Fibroblast of lung (primary cell): ENCODE results near the gene SART3. TPM values are rescaled to one million over a fixed set of nuclear protein-coding genes. Genes with fewer than 3 reads are reported as not detected.
A peak's percentile ranks its signal among the peaks of the same experiment; 100 is the strongest.
"Not testable (repeated sequence)": the region's sequence is repeated elsewhere in the genome, so short reads cannot be mapped to it uniquely, and the experiment has no call there.

Source experiments
- DNase-seq, 2 donors: peaks; one replicate each; pipeline versions ENCODE4 v3.0.0 to v3.0.0-alpha.2; 2010; ENCODE audit warnings: low read depth in 2 of 2
- H2AFZ ChIP-seq: 2 replicates; pipeline ENCODE4 v1.5.1; 2012; ENCODE audit warnings: low read length, control low read depth, inconsistent platforms
- H3K27ac ChIP-seq: 2 replicates; pipeline ENCODE4 v1.5.1; 2011; ENCODE audit warnings: low read length, control low read depth; ENCODE audit not compliant: insufficient read depth
- H3K27me3 ChIP-seq: 2 replicates; pipeline ENCODE4 v1.5.1; 2011; ENCODE audit warnings: mild to moderate bottlenecking, low read length; ENCODE audit not compliant: control insufficient read depth, insufficient read depth
- H3K36me3 ChIP-seq: 2 replicates; pipeline ENCODE4 v1.5.1; 2011; ENCODE audit warnings: low read length; ENCODE audit not compliant: control insufficient read depth, insufficient read depth
- H3K4me1 ChIP-seq: 2 replicates; pipeline ENCODE4 v1.5.1; 2011; ENCODE audit warnings: low read length; ENCODE audit not compliant: control insufficient read depth, insufficient read depth; ENCODE audit errors: extremely low read depth
- H3K4me2 ChIP-seq: 2 replicates; pipeline ENCODE4 v1.5.1; 2011; ENCODE audit warnings: low read length, control low read depth; ENCODE audit not compliant: insufficient read depth; ENCODE audit errors: extremely low read depth
- H3K4me3 ChIP-seq, 4 experiments: fragments of 200-600 bp in 1 of 4; sonication (generic) in 1 of 4; replicated peaks in 1 of 4; 2 replicates each; pipeline ENCODE4 v1.5.1; 2011 to 2016; ENCODE audit warnings: low read length in 4 of 4, low read depth in 3 of 4, mild to moderate bottlenecking in 3 of 4, control low read depth in 2 of 4, inconsistent platforms in 1 of 4, mixed read lengths in 1 of 4; ENCODE audit not compliant: insufficient read depth in 1 of 4; ENCODE audit errors: control extremely low read depth in 1 of 4
- H3K79me2 ChIP-seq: 2 replicates; pipeline ENCODE4 v1.5.1; 2012; ENCODE audit warnings: mild to moderate bottlenecking, low read length, inconsistent platforms; ENCODE audit not compliant: control insufficient read depth, insufficient read depth
- H3K9ac ChIP-seq: 2 replicates; pipeline ENCODE4 v1.5.1; 2011; ENCODE audit warnings: mild to moderate bottlenecking, low read length, control low read depth; ENCODE audit not compliant: insufficient read depth
- H3K9me3 ChIP-seq: 2 replicates; pipeline ENCODE4 v1.5.1; 2012; ENCODE audit warnings: low read depth, low read length; ENCODE audit not compliant: control insufficient read depth, insufficient read depth
- H4K20me1 ChIP-seq: 2 replicates; pipeline ENCODE4 v1.5.1; 2011; ENCODE audit warnings: low read length; ENCODE audit not compliant: control insufficient read depth, insufficient read depth; ENCODE audit errors: extremely low read depth
- CTCF ChIP-seq, 2 donors: IDR thresholded peaks in 1 of 2; conservative IDR thresholded peaks in 1 of 2; 1 replicate in 1 of 2; 2 replicates in 1 of 2; pipeline ENCODE4 v1.5.1; 2011 to 2012; ENCODE audit warnings: low read length in 2 of 2, control low read depth in 1 of 2, inconsistent platforms in 1 of 2, low read depth in 1 of 2, mild to moderate bottlenecking in 1 of 2
- EZH2 ChIP-seq: IDR thresholded peaks from 2 replicates; pipeline ENCODE4 v1.5.1; 2012; ENCODE audit warnings: low read length, control low read depth, mild to moderate bottlenecking; ENCODE audit errors: missing control alignments
- polyA plus RNA-seq, 2 donors: library from polyadenylated mRNA; depleted of rRNA in 1 of 2; stranded (reverse) in 1 of 2; unstranded in 1 of 2; fragments of >200 nt; gene quantifications; 2 replicates each; pipeline ENCODE4 v1.2.1, GENCODE V29; 2011 to 2012; ENCODE audit warnings: missing spikeins in 1 of 2
- total RNA-seq: library from RNA; depleted of rRNA; stranded (reverse); fragments of >200 nt; gene quantifications from 2 replicates; pipeline ENCODE4 v1.2.1, GENCODE V29; 2014

Gene SART3
- total and polyA plus RNA-seq, 2 donors (not counting 1 experiment from before 2014, with no cell fraction given) = 15.5 to 157 TPM

- H3K27me3 ChIP-seq = no peaks in the 10 kb centered on the region
- peaks cover 35% of the 10 kb centered on the region for H3K79me2 ChIP-seq
- peaks cover 20% of the 10 kb centered on the region for H3K4me1 ChIP-seq
- DNase-seq = no peak
- no peak overlapping the region for H3K27ac ChIP-seq
- peaks cover 19% of the 10 kb centered on the region for H3K36me3 ChIP-seq
- no peaks in the 10 kb centered on the region for H4K20me1 ChIP-seq
- no peak for TF ChIP-seq EZH2
- TF ChIP-seq CTCF (conservative IDR thresholded peaks at IDR 0.05 in 1 of 2, IDR thresholded peaks at IDR 0.05 in 1 of 2; ENCODE audit: low read depth in 1 of 2, low read length in 2 of 2) = no peak
- H3K4me2 ChIP-seq = peak overlapping the region; percentile 52
- no peak overlapping the region for H2AFZ ChIP-seq
- peak overlapping the region in 1 of 4 experiments; percentile 87 for H3K4me3 ChIP-seq
- no peaks in the 10 kb centered on the region for H3K9me3 ChIP-seq
- H3K9ac ChIP-seq = no peak overlapping the region
Observed at GRCh38 chr12:108594323-108594903, 33.4 kb upstream of the SART3 start.

- Histone ChIP-seq H3K4me2 (no peak overlapping the region), H3K27ac (no peak overlapping the region), H3K4me1 (peaks cover 15% of the 10 kb centered on the region), H3K27me3 (no peaks in the 10 kb centered on the region), H3K9ac (no peak overlapping the region), H3K79me2 (peaks cover 30% of the 10 kb centered on the region), H3K9me3 (no peaks in the 10 kb centered on the region), H4K20me1 (no peaks in the 10 kb centered on the region), H3K36me3 (peaks cover 19% of the 10 kb centered on the region), H3K4me3 (no peak overlapping the region), H2AFZ (no peak overlapping the region)
- no peak for DNase-seq
- TF ChIP-seq CTCF (conservative IDR thresholded peaks at IDR 0.05 in 1 of 2, IDR thresholded peaks at IDR 0.05 in 1 of 2; ENCODE audit: low read depth in 1 of 2, low read length in 2 of 2) (no peak), EZH2 (no peak)
Observed at GRCh38 chr12:108592033-108592909, 31.3 kb upstream of the SART3 start.

- peaks cover 18% of the 10 kb centered on the region for H3K36me3 ChIP-seq
- no peaks in the 10 kb centered on the region for H4K20me1 ChIP-seq
- H3K4me2 ChIP-seq = no peak overlapping the region
- peaks cover 21% of the 10 kb centered on the region for H3K79me2 ChIP-seq
- H3K27me3 ChIP-seq = no peaks in the 10 kb centered on the region
- H3K4me1 ChIP-seq = peaks cover 12% of the 10 kb centered on the region
- no peak overlapping the region for H3K4me3 ChIP-seq
- H3K9me3 ChIP-seq = no peaks in the 10 kb centered on the region
- TF ChIP-seq EZH2 = no peak
- TF ChIP-seq CTCF (conservative IDR thresholded peaks at IDR 0.05 in 1 of 2, IDR thresholded peaks at IDR 0.05 in 1 of 2; ENCODE audit: low read depth in 1 of 2, low read length in 2 of 2) = no peak
- H3K27ac ChIP-seq = no peak overlapping the region
- H3K9ac ChIP-seq = no peak overlapping the region
- H2AFZ ChIP-seq = no peak overlapping the region
- no peak for DNase-seq
Observed at GRCh38 chr12:108591267-108591980, 30.5 kb upstream of the SART3 start.

GRCh38 chr12:108590463-108590862 lies 29.5 kb upstream of the SART3 start:
- not testable (repeated sequence) for DNase-seq, H3K4me2 ChIP-seq, H3K27ac ChIP-seq, H4K20me1 ChIP-seq, H3K9me3 ChIP-seq, H3K4me3 ChIP-seq, H2AFZ ChIP-seq, H3K4me1 ChIP-seq, H3K27me3 ChIP-seq, H3K9ac ChIP-seq
- Histone ChIP-seq H3K36me3 (peaks cover 15% of the 10 kb centered on the region), H3K79me2 (peaks cover 12% of the 10 kb centered on the region)
